WTC11 (cell line): Measurements from ENCODE around the gene BPGM.

Experiments
- CREB1 ChIP-seq: sonication (generic); formaldehyde crosslinking; IDR thresholded peaks from 2 replicates; pipeline ENCODE4 v1.8.0; 2023; ENCODE audit warnings: mild to moderate bottlenecking, missing genetic modification reagents
- CTCF ChIP-seq: fragments of 200-600 bp; IDR thresholded peaks from 2 replicates; pipeline ENCODE4 v1.8.0; 2022; ENCODE audit warnings: antibody characterized with exemption
- IRF1 ChIP-seq: sonication (generic); formaldehyde crosslinking; IDR thresholded peaks from 2 replicates; pipeline ENCODE4 v1.8.0; 2023; ENCODE audit warnings: missing genetic modification reagents
- JUN ChIP-seq: sonication (generic); formaldehyde crosslinking; IDR thresholded peaks from 2 replicates; pipeline ENCODE4 v1.8.0; 2023; ENCODE audit warnings: mild to moderate bottlenecking, missing genetic modification reagents
- KAT7 ChIP-seq: sonication (generic); formaldehyde crosslinking; IDR thresholded peaks from 2 replicates; pipeline ENCODE4 v1.8.1; 2023; ENCODE audit warnings: missing genetic modification reagents, mild to moderate bottlenecking, borderline replicate concordance
- TF ChIP-seq, protein P1 (sequence below): sonication (generic); formaldehyde crosslinking; IDR thresholded peaks from 2 replicates; pipeline ENCODE4 v1.8.1; 2022; ENCODE audit warnings: mild to moderate bottlenecking, moderate library complexity, missing genetic modification reagents
- TF ChIP-seq, protein P2 (sequence below): sonication (generic); formaldehyde crosslinking; IDR thresholded peaks from 2 replicates; pipeline ENCODE4 v1.8.0; 2022; ENCODE audit warnings: missing genetic modification reagents
- TF ChIP-seq, protein P3 (sequence below): fragments of 250-450 bp; sonication (Bioruptor Pico); conservative IDR thresholded peaks from 2 replicates; pipeline ENCODE4 v1.9.0; 2021; ENCODE audit warnings: mild to moderate bottlenecking

- TF ChIP-seq CTCF: no peak
- TF ChIP-seq JUN: no peak
- TF ChIP-seq, protein P1, sequence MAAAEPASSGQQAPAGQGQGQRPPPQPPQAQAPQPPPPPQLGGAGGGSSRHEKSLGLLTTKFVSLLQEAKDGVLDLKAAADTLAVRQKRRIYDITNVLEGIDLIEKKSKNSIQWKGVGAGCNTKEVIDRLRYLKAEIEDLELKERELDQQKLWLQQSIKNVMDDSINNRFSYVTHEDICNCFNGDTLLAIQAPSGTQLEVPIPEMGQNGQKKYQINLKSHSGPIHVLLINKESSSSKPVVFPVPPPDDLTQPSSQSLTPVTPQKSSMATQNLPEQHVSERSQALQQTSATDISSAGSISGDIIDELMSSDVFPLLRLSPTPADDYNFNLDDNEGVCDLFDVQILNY: no peak
- TF ChIP-seq, protein P2, sequence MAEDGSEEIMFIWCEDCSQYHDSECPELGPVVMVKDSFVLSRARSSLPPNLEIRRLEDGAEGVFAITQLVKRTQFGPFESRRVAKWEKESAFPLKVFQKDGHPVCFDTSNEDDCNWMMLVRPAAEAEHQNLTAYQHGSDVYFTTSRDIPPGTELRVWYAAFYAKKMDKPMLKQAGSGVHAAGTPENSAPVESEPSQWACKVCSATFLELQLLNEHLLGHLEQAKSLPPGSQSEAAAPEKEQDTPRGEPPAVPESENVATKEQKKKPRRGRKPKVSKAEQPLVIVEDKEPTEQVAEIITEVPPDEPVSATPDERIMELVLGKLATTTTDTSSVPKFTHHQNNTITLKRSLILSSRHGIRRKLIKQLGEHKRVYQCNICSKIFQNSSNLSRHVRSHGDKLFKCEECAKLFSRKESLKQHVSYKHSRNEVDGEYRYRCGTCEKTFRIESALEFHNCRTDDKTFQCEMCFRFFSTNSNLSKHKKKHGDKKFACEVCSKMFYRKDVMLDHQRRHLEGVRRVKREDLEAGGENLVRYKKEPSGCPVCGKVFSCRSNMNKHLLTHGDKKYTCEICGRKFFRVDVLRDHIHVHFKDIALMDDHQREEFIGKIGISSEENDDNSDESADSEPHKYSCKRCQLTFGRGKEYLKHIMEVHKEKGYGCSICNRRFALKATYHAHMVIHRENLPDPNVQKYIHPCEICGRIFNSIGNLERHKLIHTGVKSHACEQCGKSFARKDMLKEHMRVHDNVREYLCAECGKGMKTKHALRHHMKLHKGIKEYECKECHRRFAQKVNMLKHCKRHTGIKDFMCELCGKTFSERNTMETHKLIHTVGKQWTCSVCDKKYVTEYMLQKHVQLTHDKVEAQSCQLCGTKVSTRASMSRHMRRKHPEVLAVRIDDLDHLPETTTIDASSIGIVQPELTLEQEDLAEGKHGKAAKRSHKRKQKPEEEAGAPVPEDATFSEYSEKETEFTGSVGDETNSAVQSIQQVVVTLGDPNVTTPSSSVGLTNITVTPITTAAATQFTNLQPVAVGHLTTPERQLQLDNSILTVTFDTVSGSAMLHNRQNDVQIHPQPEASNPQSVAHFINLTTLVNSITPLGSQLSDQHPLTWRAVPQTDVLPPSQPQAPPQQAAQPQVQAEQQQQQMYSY (CRISPR knock-in tag): no peak
- TF ChIP-seq CREB1 (CRISPR knock-in tag): no peak
- TF ChIP-seq KAT7: no peak
- no peak for TF ChIP-seq IRF1 (CRISPR knock-in tag)
- TF ChIP-seq, protein P3, sequence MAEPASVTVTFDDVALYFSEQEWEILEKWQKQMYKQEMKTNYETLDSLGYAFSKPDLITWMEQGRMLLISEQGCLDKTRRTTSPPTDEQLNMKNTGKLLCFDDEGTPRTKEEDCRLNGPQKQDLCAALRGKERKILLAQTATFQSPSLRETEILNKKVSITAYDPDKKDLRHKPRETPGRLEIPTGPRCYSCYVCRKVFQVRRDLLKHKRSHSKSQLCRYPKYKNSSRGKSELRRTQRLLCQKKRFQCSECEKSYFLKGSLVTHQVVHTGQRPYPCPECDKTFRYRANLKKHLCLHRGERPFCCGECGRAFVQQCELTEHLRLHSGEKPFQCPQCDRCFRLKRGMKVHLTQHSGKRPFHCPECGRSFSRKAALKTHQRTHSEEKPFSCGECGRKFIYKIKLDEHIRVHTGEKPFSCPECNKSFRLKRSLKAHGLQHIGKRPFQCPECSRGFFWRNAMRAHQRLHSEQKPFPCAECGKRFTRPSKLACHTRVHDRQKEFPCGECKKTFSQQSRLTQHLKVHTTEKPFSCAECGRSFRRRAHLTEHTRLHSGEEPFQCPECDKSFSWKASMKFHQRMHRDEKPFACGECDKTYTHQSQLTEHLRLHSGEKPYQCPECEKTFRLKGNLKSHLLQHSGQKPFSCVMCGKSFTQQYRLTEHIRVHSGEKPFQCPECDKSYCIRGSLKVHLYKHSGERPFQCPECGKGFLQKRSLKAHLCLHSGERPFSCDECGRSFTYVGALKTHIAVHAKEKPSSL (CRISPR knock-in tag): no peak
Observed at GRCh38 chr7:134703782-134704181, 57.1 kb downstream of the BPGM start.
